DND-41 (cell line): ENCODE measurements around the gene BIRC6.

Source experiments
- CTCF ChIP-seq: IDR thresholded peaks from 2 replicates; pipeline ENCODE4 v1.5.1; 2012; ENCODE audit warnings: borderline replicate concordance, low read length, moderate library complexity, mild to moderate bottlenecking; ENCODE audit not compliant: poor library complexity, severe bottlenecking; ENCODE audit errors: extremely low read depth
- EZH2 ChIP-seq: IDR thresholded peaks from 3 replicates; pipeline ENCODE4 v1.6.1; 2012; ENCODE audit warnings: borderline replicate concordance, low read depth, mild to moderate bottlenecking, moderate library complexity, low read length, inconsistent platforms; ENCODE audit not compliant: severe bottlenecking

- no peak for TF ChIP-seq CTCF
- TF ChIP-seq EZH2: no peak
These were observed 268.0 kb downstream of the BIRC6 start for GRCh38 chr2:32624812-32625211.
